A549 (cell line): ENCODE measurements around the gene CACNG8.

ENCODE experiments used
- CTCF ChIP-seq: fragments of >200 bp; sonication (Bioruptor Twin); formaldehyde crosslinking; IDR thresholded peaks from 3 replicates; pipeline ENCODE4 v1.5.1; 2016
- MAX ChIP-seq: IDR thresholded peaks from 2 replicates; pipeline ENCODE4 v1.6.1; 2012
- POLR2A ChIP-seq: IDR thresholded peaks from 2 replicates; pipeline ENCODE4 v1.6.1; 2012; ENCODE audit warnings: mild to moderate bottlenecking, low read length

- TF ChIP-seq CTCF (no peak), POLR2A (no peak), MAX (no peak)
These were observed 18.3 kb upstream of the CACNG8 start for GRCh38 chr19:53944416-53944815.
